ENCODE measurements around the gene AP4M1. TPM values are rescaled to one million over a fixed set of nuclear protein-coding genes. Genes with fewer than 3 reads are reported as not detected.
"Not testable (repeated sequence)": the region's sequence is repeated elsewhere in the genome, so short reads cannot be mapped to it uniquely, and the experiment has no call there.

The AP4M1 gene
- total RNA-seq, 4 donors from 2014 or later, result 19.9 to 31.7 (median 26.1) TPM

DNA sequence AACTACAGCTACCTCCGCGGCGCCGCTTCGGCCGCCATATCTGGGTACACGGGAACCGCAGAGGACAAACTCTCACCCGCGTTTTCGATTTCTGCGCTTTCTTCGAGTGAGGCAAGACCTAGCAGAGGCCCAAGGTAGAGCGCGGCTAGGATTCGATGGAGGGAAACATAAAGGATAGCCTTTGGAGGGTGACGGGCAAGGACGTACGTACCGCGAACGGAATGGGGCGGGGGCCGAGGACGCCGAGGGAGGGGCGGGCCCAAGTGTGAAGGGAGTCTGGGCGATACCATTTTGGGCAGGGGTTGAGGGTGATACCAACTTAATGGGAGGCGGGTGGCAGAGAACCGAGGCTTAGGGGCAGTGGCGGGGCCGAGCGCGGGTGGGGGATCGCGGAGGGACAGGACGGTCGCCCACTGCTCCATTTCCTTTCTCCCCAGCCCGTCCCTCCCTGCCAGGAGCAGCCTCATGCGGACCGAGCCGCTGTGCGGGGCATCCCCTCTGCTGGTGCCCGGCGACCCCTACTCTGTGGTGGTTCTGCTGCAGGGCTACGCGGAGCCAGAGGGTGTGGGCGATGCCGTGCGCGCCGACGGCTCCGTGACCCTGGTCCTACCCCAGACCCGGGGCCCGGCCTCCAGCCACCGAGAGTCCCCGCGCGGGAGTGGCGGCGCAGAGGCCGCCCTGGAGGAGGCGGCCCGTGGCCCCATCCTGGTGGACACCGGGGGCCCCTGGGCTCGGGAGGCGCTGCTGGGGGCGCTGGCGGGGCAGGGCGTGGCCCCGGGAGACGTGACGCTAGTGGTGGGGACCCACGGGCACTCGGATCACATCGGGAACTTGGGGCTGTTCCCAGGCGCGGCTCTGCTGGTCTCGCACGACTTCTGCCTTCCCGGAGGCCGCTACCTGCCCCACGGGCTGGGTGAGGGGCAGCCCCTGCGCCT lies 25.8 kb downstream of the AP4M1 start, which contains the start of gene MBLAC1:
MBLAC1 (plus strand) TSS at position 37 of the 935 bp plus-strand sequence; CDS start at position 466, 429 bp downstream.
- no peaks in the 10 kb centered on the region for H3K9me3 ChIP-seq
- peak within 1 kb of the TSS; percentile 92 to 97 (median 96) for H3K27ac ChIP-seq (replicated peaks in 1 of 4)
- intact Hi-C loops (cut with DNase I), result loop anchor here (1.0 to 5.0 kb wide), 4 partner anchors 21 to 135 kb away; partner anchors contain the start of genes AP4M1, LAMTOR4, MCM7 and ZNF3
- TF ChIP-seq EP300 (IDR thresholded peaks at IDR 0.05), result no peak
- TF ChIP-seq POLR2AphosphoS5 (IDR thresholded peaks at IDR 0.05), result peak; percentile 66 to 84
- TF ChIP-seq, protein P1, sequence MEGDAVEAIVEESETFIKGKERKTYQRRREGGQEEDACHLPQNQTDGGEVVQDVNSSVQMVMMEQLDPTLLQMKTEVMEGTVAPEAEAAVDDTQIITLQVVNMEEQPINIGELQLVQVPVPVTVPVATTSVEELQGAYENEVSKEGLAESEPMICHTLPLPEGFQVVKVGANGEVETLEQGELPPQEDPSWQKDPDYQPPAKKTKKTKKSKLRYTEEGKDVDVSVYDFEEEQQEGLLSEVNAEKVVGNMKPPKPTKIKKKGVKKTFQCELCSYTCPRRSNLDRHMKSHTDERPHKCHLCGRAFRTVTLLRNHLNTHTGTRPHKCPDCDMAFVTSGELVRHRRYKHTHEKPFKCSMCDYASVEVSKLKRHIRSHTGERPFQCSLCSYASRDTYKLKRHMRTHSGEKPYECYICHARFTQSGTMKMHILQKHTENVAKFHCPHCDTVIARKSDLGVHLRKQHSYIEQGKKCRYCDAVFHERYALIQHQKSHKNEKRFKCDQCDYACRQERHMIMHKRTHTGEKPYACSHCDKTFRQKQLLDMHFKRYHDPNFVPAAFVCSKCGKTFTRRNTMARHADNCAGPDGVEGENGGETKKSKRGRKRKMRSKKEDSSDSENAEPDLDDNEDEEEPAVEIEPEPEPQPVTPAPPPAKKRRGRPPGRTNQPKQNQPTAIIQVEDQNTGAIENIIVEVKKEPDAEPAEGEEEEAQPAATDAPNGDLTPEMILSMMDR (IDR thresholded peaks at IDR 0.05), result peak in 1 of 3 experiments; percentile 16
- TF ChIP-seq POLR2A (IDR thresholded peaks at IDR 0.05; ENCODE audit: low read depth), result no peak
- 0% methylated on average over 35 of the region's 85 CpGs for WGBS
- H3K4me3 ChIP-seq, result peak within 1 kb of the TSS; percentile 78 to 99 (median 95)
- H3K27me3 ChIP-seq, result no peaks in the 10 kb centered on the region
- peak; percentile 97 for DNase-seq (ENCODE audit: extremely low spot score)
- peaks cover 24 to 47% (median 39%) of the 10 kb centered on the region in 4 donors for H3K4me1 ChIP-seq
- peaks cover 0 to 28% (median 12%) of the 10 kb centered on the region in 4 donors for H3K36me3 ChIP-seq

DNA sequence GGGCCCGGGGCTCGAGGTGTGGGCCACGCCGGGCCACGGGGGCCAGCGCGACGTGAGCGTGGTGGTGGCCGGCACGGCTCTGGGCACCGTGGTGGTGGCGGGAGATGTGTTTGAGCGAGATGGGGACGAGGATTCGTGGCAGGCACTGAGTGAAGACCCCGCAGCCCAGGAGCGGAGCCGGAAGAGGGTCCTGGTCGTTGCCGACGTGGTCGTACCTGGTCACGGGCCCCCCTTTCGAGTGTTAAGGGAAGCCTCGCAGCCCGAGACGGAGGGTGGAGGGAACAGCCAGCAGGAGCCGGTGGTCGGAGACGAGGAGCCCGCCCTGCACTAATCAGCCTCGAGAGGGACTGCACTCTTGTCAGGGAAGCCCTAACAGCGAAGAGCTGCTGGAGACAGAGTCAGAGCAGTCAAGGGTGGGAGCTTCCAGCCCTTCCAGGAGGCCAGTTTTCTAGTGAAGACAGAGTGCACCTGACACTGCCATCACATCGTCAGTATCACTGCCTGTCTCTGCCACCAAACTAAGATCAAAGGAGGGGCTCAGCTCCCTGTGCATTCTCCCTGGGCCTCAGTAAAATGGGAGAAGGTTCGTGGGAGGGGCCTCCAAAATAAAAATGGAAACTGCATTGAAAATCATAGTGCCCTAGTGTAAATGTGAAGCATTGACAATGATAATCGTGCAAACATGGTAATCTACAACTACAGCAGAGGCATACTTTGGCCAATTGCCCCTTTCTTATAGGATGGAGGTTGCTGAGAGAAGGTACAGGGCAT lies 26.6 kb downstream of the AP4M1 start:
- Histone ChIP-seq H3K27me3 (no peaks in the 10 kb centered on the region), H3K36me3 (peaks cover 0 to 20% (median 9%) of the 10 kb centered on the region in 4 donors), H3K9me3 (no peaks in the 10 kb centered on the region), H3K4me1 (peaks cover 24 to 50% (median 37%) of the 10 kb centered on the region in 4 donors), H3K4me3 (peak overlapping the region; percentile 78 to 99 (median 95)), H3K27ac (replicated peaks in 1 of 4) (peak overlapping the region; percentile 92 to 97 (median 96))
- TF ChIP-seq, protein P1 (IDR thresholded peaks at IDR 0.05), result no peak
- no peak for TF ChIP-seq POLR2A (IDR thresholded peaks at IDR 0.05; ENCODE audit: low read depth)
- TF ChIP-seq EP300 (IDR thresholded peaks at IDR 0.05), result no peak
- no peak for TF ChIP-seq POLR2AphosphoS5 (IDR thresholded peaks at IDR 0.05)
- DNase-seq (ENCODE audit: extremely low spot score), result no peak
- 2% methylated on average over 28 of the region's 37 CpGs for WGBS
- intact Hi-C loops (cut with DNase I), result loop anchor here (1.0 to 5.0 kb wide), 4 partner anchors 20 to 136 kb away; partner anchors contain the start of genes AP4M1, LAMTOR4, MCM7 and ZNF3

DNA sequence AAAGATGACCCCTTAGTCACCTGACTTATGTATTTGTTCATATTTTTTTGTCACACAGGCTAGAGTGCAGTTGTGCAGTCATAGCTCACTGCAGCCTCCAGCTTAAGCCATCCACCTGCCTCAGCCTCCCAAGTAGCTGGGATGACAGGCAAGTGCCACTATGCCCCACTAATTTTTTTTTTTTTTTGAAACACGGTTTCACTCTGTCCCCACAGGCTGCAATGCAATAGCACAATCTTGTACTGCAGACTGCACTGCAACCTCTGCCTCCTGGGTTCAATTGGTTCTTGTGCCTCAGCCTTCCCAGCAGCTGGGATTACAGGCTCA lies 27.2 kb downstream of the AP4M1 start:
- peak overlapping the region in 3 of 4 donors; percentile 94 to 97 (median 97) for H3K27ac ChIP-seq (replicated peaks in 1 of 4)
- WGBS, result 44% methylated on average over 1 of the region's 1 CpG
- peaks cover 0 to 14% (median 7%) of the 10 kb centered on the region in 4 donors for H3K36me3 ChIP-seq
- H3K4me3 ChIP-seq, result no peak overlapping the region
- DNase-seq (ENCODE audit: extremely low spot score), result no peak
- H3K9me3 ChIP-seq, result no peaks in the 10 kb centered on the region
- TF ChIP-seq POLR2A (IDR thresholded peaks at IDR 0.05; ENCODE audit: low read depth), result no peak
- no peak for TF ChIP-seq POLR2AphosphoS5 (IDR thresholded peaks at IDR 0.05)
- TF ChIP-seq EP300 (IDR thresholded peaks at IDR 0.05), result no peak
- TF ChIP-seq, protein P1 (IDR thresholded peaks at IDR 0.05), result no peak
- no peaks in the 10 kb centered on the region for H3K27me3 ChIP-seq
- intact Hi-C loops (cut with DNase I), result loop anchor here (5.0 kb wide), 2 partner anchors 46 to 136 kb away; partner anchors contain the start of gene ZNF3
- H3K4me1 ChIP-seq, result peaks cover 24 to 51% (median 37%) of the 10 kb centered on the region in 4 donors

DNA sequence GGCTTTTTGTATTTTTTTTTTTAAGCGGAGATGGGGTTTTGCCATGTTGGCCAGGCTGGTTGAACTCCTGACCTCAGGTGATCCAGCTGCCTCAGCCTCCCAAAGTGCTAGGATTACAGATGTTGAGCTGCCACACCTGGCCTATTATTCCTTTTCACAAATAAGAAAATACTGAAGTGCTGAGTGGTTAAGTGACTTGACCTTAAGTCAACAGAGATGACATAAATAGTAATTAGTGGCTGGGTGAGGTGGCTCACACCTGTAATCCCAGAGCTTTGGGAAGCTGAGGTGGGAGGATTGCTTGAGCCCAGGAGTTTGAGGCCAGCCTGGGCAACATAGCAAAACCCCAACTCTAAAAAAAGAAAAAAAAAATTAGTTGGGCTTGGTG lies 28.8 kb downstream of the AP4M1 start:
- H3K9me3 ChIP-seq; H3K4me3 ChIP-seq; H3K27ac ChIP-seq (replicated peaks in 1 of 4); DNase-seq (ENCODE audit: extremely low spot score); H3K36me3 ChIP-seq; H3K27me3 ChIP-seq: not testable (repeated sequence)
- 92% methylated on average over 1 of the region's 1 CpG for WGBS
- intact Hi-C loops (cut with DNase I), result loop anchor here (5.0 kb wide), 1 partner anchor 87 kb away; the partner anchor contains the start of gene PVRIG
- H3K4me1 ChIP-seq, result peaks cover 24 to 44% (median 36%) of the 10 kb centered on the region in 4 donors
